GM13976 (cell line): ENCODE data around the gene ICA1.

Experiments used
- DNase-seq: peaks from one replicate; pipeline ENCODE4 v3.0.0; 2012; ENCODE audit warnings: low spot score
- in situ Hi-C: fragments of 300-500 bp; cut with MboI; formaldehyde crosslinking; loops from one replicate; pipeline ENCODE4 v1.12.0; 2022; ENCODE audit warnings: low sequenced_read_pairs, mixed read lengths, inconsistent platforms; ENCODE audit not compliant: unreplicated experiment
- TF ChIP-seq, protein P1 (sequence below): IDR thresholded peaks from 2 replicates; pipeline ENCODE4 v1.5.1; 2012; ENCODE audit warnings: borderline replicate concordance, mild to moderate bottlenecking; ENCODE audit not compliant: insufficient read depth; ENCODE audit errors: extremely low read depth, missing control alignments, control extremely low read depth

ICA1 gene

GRCh38 chr7:8154272-8154671 is 107.7 kb downstream of the ICA1 start:
- TF ChIP-seq, protein P1, sequence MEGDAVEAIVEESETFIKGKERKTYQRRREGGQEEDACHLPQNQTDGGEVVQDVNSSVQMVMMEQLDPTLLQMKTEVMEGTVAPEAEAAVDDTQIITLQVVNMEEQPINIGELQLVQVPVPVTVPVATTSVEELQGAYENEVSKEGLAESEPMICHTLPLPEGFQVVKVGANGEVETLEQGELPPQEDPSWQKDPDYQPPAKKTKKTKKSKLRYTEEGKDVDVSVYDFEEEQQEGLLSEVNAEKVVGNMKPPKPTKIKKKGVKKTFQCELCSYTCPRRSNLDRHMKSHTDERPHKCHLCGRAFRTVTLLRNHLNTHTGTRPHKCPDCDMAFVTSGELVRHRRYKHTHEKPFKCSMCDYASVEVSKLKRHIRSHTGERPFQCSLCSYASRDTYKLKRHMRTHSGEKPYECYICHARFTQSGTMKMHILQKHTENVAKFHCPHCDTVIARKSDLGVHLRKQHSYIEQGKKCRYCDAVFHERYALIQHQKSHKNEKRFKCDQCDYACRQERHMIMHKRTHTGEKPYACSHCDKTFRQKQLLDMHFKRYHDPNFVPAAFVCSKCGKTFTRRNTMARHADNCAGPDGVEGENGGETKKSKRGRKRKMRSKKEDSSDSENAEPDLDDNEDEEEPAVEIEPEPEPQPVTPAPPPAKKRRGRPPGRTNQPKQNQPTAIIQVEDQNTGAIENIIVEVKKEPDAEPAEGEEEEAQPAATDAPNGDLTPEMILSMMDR, result no peak
- no peak for DNase-seq
- in situ Hi-C loops, result no loop called here

- TF ChIP-seq, protein P1, result no peak
- DNase-seq, result no peak
- in situ Hi-C loops, result no loop called here
Measured at GRCh38 chr7:8152489-8153192, 109.3 kb downstream of the ICA1 start.

- in situ Hi-C loops, result no loop called here
- no peak for DNase-seq
- TF ChIP-seq, protein P1, result no peak
Measured at GRCh38 chr7:8151161-8151725, 110.7 kb downstream of the ICA1 start.

GRCh38 chr7:8149222-8149621 is 112.7 kb downstream of the ICA1 start:
- TF ChIP-seq, protein P1, result no peak
- in situ Hi-C loops, result no loop called here
- DNase-seq, result no peak

DNA sequence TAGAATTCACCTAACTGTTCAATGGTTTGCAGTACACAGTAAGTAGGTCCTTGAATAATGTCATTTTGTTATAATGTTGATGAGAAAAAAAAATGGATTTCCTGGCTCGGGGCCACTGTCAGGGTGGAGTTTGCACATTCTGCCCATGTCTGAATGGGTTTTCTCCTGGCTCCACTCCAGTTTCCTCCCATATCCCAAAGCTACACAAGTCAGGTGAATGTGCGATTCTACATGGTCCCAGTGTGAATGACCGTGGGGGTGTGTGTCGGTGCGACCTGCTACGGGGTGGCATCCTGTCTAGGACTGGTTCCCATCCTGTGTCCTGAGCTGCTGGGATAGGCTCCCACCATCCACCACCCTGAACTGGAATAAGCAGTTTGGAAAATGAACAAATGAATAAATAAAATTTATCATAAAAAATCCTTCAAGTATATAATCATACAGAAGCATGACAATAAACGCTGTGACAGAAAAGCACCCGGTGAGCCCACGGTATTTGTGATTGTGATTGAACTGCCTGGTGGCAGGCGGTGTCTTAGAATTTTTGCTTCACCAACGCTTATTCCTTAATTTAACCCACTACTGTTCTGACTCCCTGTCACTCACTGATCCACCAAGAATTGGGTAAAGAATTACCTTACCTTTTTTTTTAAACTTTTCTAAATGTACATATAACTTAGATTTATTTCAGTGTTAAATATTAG is 114.1 kb downstream of the ICA1 start:
- no peak for DNase-seq
- in situ Hi-C loops, result no loop called here
- TF ChIP-seq, protein P1, result no peak

GRCh38 chr7:8146788-8147413 is 115.1 kb downstream of the ICA1 start:
- TF ChIP-seq, protein P1, result no peak
- in situ Hi-C loops, result no loop called here
- DNase-seq, result no peak
